H1 (cell line): ENCODE data around the gene ADAM23. TPM values are rescaled to one million over a fixed set of nuclear protein-coding genes. Genes with fewer than 3 reads are reported as not detected.

Experiments used
- CTCF ChIA-PET: fragments of 300-600 bp; sonication (Branson Sonifier 250); formaldehyde crosslinking; loops from one replicate; lab custom pipeline; 2021; ENCODE audit not compliant: partially characterized antibody; lab: Charles Lee
- POLR2A ChIA-PET: fragments of 300-600 bp; sonication (Branson Sonifier 250); formaldehyde crosslinking; loops from one replicate; lab custom pipeline; 2021; ENCODE audit warnings: inconsistent platforms; ENCODE audit not compliant: partially characterized antibody; lab: Charles Lee
- DNase-seq, 2 experiments: peaks; one replicate each; pipeline versions ENCODE4 v3.0.0 to v3.0.0-alpha.2; 2010 to 2022; ENCODE audit warnings: low spot score in 2 of 2, low read depth in 1 of 2, mixed read lengths in 1 of 2
- FAIRE-seq: peaks from 2 replicates; lab custom pipeline; 2011; peaks lifted over from hg19 to GRCh38; lab: Jason Lieb, UNC
- H2AFZ ChIP-seq: 2 replicates; pipeline ENCODE4 v1.8.1; 2012; ENCODE audit warnings: low read length, inconsistent platforms
- H2AK5ac ChIP-seq: 2 replicates; pipeline ENCODE4 v1.6.1; 2013; ENCODE audit warnings: low read depth, low read length
- H2BK120ac ChIP-seq: replicated peaks from 2 replicates; pipeline ENCODE3; 2013; ENCODE audit warnings: low read depth, low read length, inconsistent platforms
- H2BK12ac ChIP-seq: 2 replicates; pipeline ENCODE4 v1.6.1; 2013; ENCODE audit warnings: low read depth, low read length
- H2BK15ac ChIP-seq: 2 replicates; pipeline ENCODE4 v1.6.1; 2013; ENCODE audit warnings: low read length
- H2BK20ac ChIP-seq: 2 replicates; pipeline ENCODE4 v1.6.1; 2013; ENCODE audit warnings: low read length
- H2BK5ac ChIP-seq: 2 replicates; pipeline ENCODE4 v1.6.1; 2013; ENCODE audit warnings: low read depth, low read length
- H3K14ac ChIP-seq: 2 replicates; pipeline ENCODE4 v1.6.1; 2013; ENCODE audit warnings: inconsistent platforms; ENCODE audit not compliant: insufficient read length
- H3K18ac ChIP-seq: 2 replicates; pipeline ENCODE4 v1.6.1; 2013; ENCODE audit warnings: low read length; ENCODE audit errors: extremely low read depth
- H3K23ac ChIP-seq: 2 replicates; pipeline ENCODE4 v1.6.1; 2013; ENCODE audit warnings: inconsistent platforms; ENCODE audit not compliant: insufficient read length
- H3K23me2 ChIP-seq: 2 replicates; pipeline ENCODE4 v1.6.1; 2013; ENCODE audit warnings: low read depth, low read length
- H3K27ac ChIP-seq: 2 replicates; pipeline ENCODE4 v1.6.1; 2011; ENCODE audit warnings: low read depth, low read length, inconsistent platforms
- H3K27me3 ChIP-seq, 4 experiments: replicated peaks in 1 of 4; 1 replicate in 1 of 4; 2 replicates in 3 of 4; pipeline versions ENCODE4 v1.6.1 to v1.8.1; 2011 to 2013; ENCODE audit warnings: low read length in 3 of 4, mild to moderate bottlenecking in 3 of 4, inconsistent platforms in 2 of 4, mixed read lengths in 2 of 4, moderate library complexity in 1 of 4; ENCODE audit not compliant: control insufficient read depth in 3 of 4, insufficient read depth in 3 of 4; ENCODE audit errors: extremely low read depth in 1 of 4
- H3K36me3 ChIP-seq, 4 experiments: 2 replicates each; pipeline versions ENCODE4 v1.6.1 to v1.8.1; 2011 to 2013; ENCODE audit warnings: mild to moderate bottlenecking in 4 of 4, low read length in 3 of 4, moderate library complexity in 2 of 4, control low read depth in 1 of 4, inconsistent platforms in 1 of 4; ENCODE audit not compliant: insufficient read depth in 4 of 4, control insufficient read depth in 2 of 4
- H3K4ac ChIP-seq: replicated peaks from 2 replicates; pipeline ENCODE3; 2013; ENCODE audit warnings: low read length, low read depth, mixed read lengths, inconsistent platforms; ENCODE audit not compliant: insufficient read length
- H3K4me1 ChIP-seq, 4 experiments: replicated peaks in 1 of 4; 1 replicate in 1 of 4; 2 replicates in 3 of 4; pipeline versions ENCODE4 v1.6.1 to v1.8.1; 2011 to 2013; ENCODE audit warnings: low read length in 3 of 4, inconsistent platforms in 2 of 4, mixed read lengths in 1 of 4; ENCODE audit not compliant: insufficient read depth in 4 of 4, control insufficient read depth in 3 of 4
- H3K4me2 ChIP-seq, 2 experiments: 2 replicates each; pipeline versions ENCODE4 v1.6.1 to v1.8.1; 2011 to 2013; ENCODE audit warnings: low read depth in 2 of 2, low read length in 2 of 2, control low read depth in 1 of 2, inconsistent platforms in 1 of 2, mild to moderate bottlenecking in 1 of 2; ENCODE audit not compliant: insufficient read depth in 1 of 2
- H3K4me3 ChIP-seq, 4 experiments: fragments of 200-600, 300-600 bp in 1 of 4; sonication (generic), shearing (Covaris generic), sonication (Bioruptor Twin) in 1 of 4; 2 replicates each; pipeline versions ENCODE4 v1.5.1 to v1.8.1; 2011 to 2016; ENCODE audit warnings: low read length in 4 of 4, low read depth in 3 of 4, control low read depth in 2 of 4, inconsistent platforms in 2 of 4, mild to moderate bottlenecking in 2 of 4, mixed read lengths in 1 of 4, moderate library complexity in 1 of 4; ENCODE audit not compliant: insufficient read depth in 2 of 4; ENCODE audit errors: extremely low read depth in 1 of 4
- H3K56ac ChIP-seq: replicated peaks from 2 replicates; pipeline ENCODE3; 2013; ENCODE audit warnings: low read depth, mild to moderate bottlenecking, mixed read lengths, low read length, inconsistent platforms; ENCODE audit not compliant: insufficient read length
- H3K79me1 ChIP-seq: 2 replicates; pipeline ENCODE4 v1.6.1; 2013; ENCODE audit warnings: low read depth, low read length, control low read depth
- H3K79me2 ChIP-seq, 2 experiments: 2 replicates each; pipeline versions ENCODE4 v1.6.1 to v1.8.1; 2012 to 2013; ENCODE audit warnings: low read length in 2 of 2, mild to moderate bottlenecking in 2 of 2, inconsistent platforms in 1 of 2; ENCODE audit not compliant: insufficient read depth in 2 of 2, control insufficient read depth in 1 of 2
- H3K9ac ChIP-seq, 4 experiments: replicated peaks in 1 of 4; 1 replicate in 1 of 4; 2 replicates in 3 of 4; pipeline versions ENCODE4 v1.6.1 to v1.8.1; 2011 to 2013; ENCODE audit warnings: low read depth in 3 of 4, low read length in 3 of 4, control low read depth in 2 of 4, mild to moderate bottlenecking in 2 of 4, moderate library complexity in 2 of 4, inconsistent platforms in 1 of 4; ENCODE audit errors: extremely low read depth in 1 of 4
- H3K9me3 ChIP-seq, 2 experiments: 2 replicates each; pipeline versions ENCODE4 v1.6.1 to v1.8.1; 2012 to 2013; ENCODE audit warnings: mild to moderate bottlenecking in 2 of 2, moderate library complexity in 2 of 2, control low read depth in 1 of 2, inconsistent platforms in 1 of 2, low read depth in 1 of 2, low read length in 1 of 2, mixed read lengths in 1 of 2; ENCODE audit not compliant: insufficient read depth in 2 of 2
- H4K20me1 ChIP-seq, 2 experiments: replicated peaks in 1 of 2; 2 replicates each; pipeline versions ENCODE3 to v1.8.1; 2011 to 2013; ENCODE audit warnings: inconsistent platforms in 2 of 2, low read length in 2 of 2, mild to moderate bottlenecking in 1 of 2; ENCODE audit not compliant: insufficient read depth in 2 of 2, control insufficient read depth in 1 of 2
- H4K5ac ChIP-seq: 2 replicates; pipeline ENCODE4 v1.6.1; 2013; ENCODE audit warnings: low read length, low read depth, mixed read lengths, inconsistent platforms; ENCODE audit not compliant: insufficient read length
- H4K8ac ChIP-seq: 2 replicates; pipeline ENCODE4 v1.8.0; 2013; ENCODE audit warnings: mild to moderate bottlenecking, moderate library complexity, low read length, inconsistent platforms; ENCODE audit not compliant: insufficient read depth; ENCODE audit errors: extremely low read depth
- H4K91ac ChIP-seq: replicated peaks from 2 replicates; pipeline ENCODE3; 2013; ENCODE audit warnings: low read length, mixed read lengths, inconsistent platforms; ENCODE audit not compliant: insufficient read length
- BRCA1 ChIP-seq: IDR thresholded peaks from 2 replicates; pipeline ENCODE4 v1.6.1; 2012; ENCODE audit warnings: low read depth, low read length, improper control_type of control experiment
- CHD1 ChIP-seq: IDR thresholded peaks from 2 replicates; pipeline ENCODE4 v1.6.1; 2012; ENCODE audit warnings: low read depth, low read length, improper control_type of control experiment
- GTF2F1 ChIP-seq: IDR thresholded peaks from 2 replicates; pipeline ENCODE4 v1.6.1; 2012; ENCODE audit warnings: low read depth, low read length, improper control_type of control experiment, borderline replicate concordance
- POLR2A ChIP-seq, 2 experiments: IDR thresholded peaks; 1 replicate in 1 of 2; 2 replicates in 1 of 2; pipeline ENCODE4 v1.6.1; 2011; ENCODE audit warnings: low read depth in 2 of 2, low read length in 2 of 2, mild to moderate bottlenecking in 2 of 2; ENCODE audit errors: control extremely low read depth in 1 of 2
- RBBP5 ChIP-seq: IDR thresholded peaks from 2 replicates; pipeline ENCODE4 v1.7.1; 2012; ENCODE audit warnings: low read depth, mild to moderate bottlenecking, inconsistent platforms, low read length, moderate library complexity, borderline replicate concordance
- SIN3A ChIP-seq, 2 experiments: IDR thresholded peaks in 1 of 2; conservative IDR thresholded peaks in 1 of 2; 2 replicates each; pipeline ENCODE4 v1.6.1; 2011 to 2012; ENCODE audit warnings: low read length in 2 of 2, improper control_type of control experiment in 1 of 2, low read depth in 1 of 2, mild to moderate bottlenecking in 1 of 2
- TBP ChIP-seq: IDR thresholded peaks from 2 replicates; pipeline ENCODE4 v1.6.1; 2011; ENCODE audit warnings: low read depth, low read length, improper control_type of control experiment
- WGBS, 2 experiments: shearing (Covaris generic) in 1 of 2; methylation state at CpG; one replicate each; pipeline versions ENCODE4 v1.1.6 to v1.1.7; 2013 to 2015; ENCODE audit warnings: low lambda C conversion rate in 2 of 2, mixed read lengths in 2 of 2, inconsistent platforms in 1 of 2, low coverage in 1 of 2, missing lambda C conversion rate in 1 of 2; ENCODE audit not compliant: insufficient replicate concordance in 2 of 2, insufficient coverage in 1 of 2, insufficient read length in 1 of 2; ENCODE audit errors: extremely low coverage in 1 of 2, missing lambda C conversion rate in 1 of 2; 5-methylcytosine and 5-hydroxymethylcytosine counted together
- polyA plus RNA-seq, 7 experiments: library from polyadenylated mRNA; depleted of rRNA in 3 of 7; stranded (reverse) in 5 of 7; unstranded in 2 of 7; fragments of >200 nt in 5 of 7; fragments of 200-250 nt in 2 of 7; gene quantifications; 1 replicate in 5 of 7; 2 replicates in 1 of 7; 4 replicates in 1 of 7; pipeline versions ENCODE4 v1.2.1 to v1.2.3, GENCODE V29; 2011 to 2013; ENCODE audit warnings: missing spikeins in 2 of 7, mixed read lengths in 2 of 7
- total RNA-seq: library from RNA; stranded (reverse); fragmentation: NEBNext Ultra II Directional; extraction: Animal tissue kit (Norgen Biotek cat#: 25700); gene quantifications from 2 replicates; pipeline ENCODE4 v1.2.1, GENCODE V29; 2021

Gene ADAM23
- total and polyA plus RNA-seq, 2 of the 8 experiments (the other 6 are each of a cell fraction or from before 2014, with no cell fraction given) = 9.9 to 20.8 TPM

GRCh38 chr2:206472094-206472493, 28.8 kb downstream of the ADAM23 start:
- no peaks in the 10 kb centered on the region for H3K4me1 ChIP-seq
- H2BK20ac ChIP-seq = no peak overlapping the region
- H3K79me2 ChIP-seq = no peaks in the 10 kb centered on the region
- H3K27ac ChIP-seq = no peak overlapping the region
- no peaks in the 10 kb centered on the region; the same call in 1 of the 2 replicates for H3K79me1 ChIP-seq
- no peaks in the 10 kb centered on the region for H4K20me1 ChIP-seq
- DNase-seq (no peak), FAIRE-seq (no peak)
- H4K5ac ChIP-seq = no peak overlapping the region
- peaks cover 0 to 4% (median 0%) of the 10 kb centered on the region in 4 experiments; a peak in 1 of 8 replicates for H3K36me3 ChIP-seq
- ChIA-PET CTCF (interaction anchor here (0.6 to 1.0 kb wide), 4 partner anchors 8 to 29 kb away, joined by 3 to 5 read pairs (median 4); no protein-coding TSS in a partner anchor), POLR2A (interaction anchor here (1.8 kb wide), 1 partner anchor 10 kb away, joined by 3 read pairs; no protein-coding TSS in a partner anchor)
- no peak overlapping the region for H3K9ac ChIP-seq
- H3K23ac ChIP-seq = no peak overlapping the region
- H4K91ac ChIP-seq = no peak overlapping the region
- no peak overlapping the region for H3K18ac ChIP-seq
- no peak overlapping the region for H2BK15ac ChIP-seq
- no peak overlapping the region for H3K4me3 ChIP-seq
- H2AFZ ChIP-seq = no peak overlapping the region
- H3K4me2 ChIP-seq = no peak overlapping the region
- H2BK120ac ChIP-seq = no peak overlapping the region
- no peak overlapping the region for H4K8ac ChIP-seq
- H3K27me3 ChIP-seq = no peaks in the 10 kb centered on the region
- H3K4ac ChIP-seq = no peak overlapping the region
- no peak overlapping the region for H2BK5ac ChIP-seq
- no peak overlapping the region for H2AK5ac ChIP-seq
- H3K14ac ChIP-seq = no peak overlapping the region
- no peak overlapping the region for H2BK12ac ChIP-seq
- no peaks in the 10 kb centered on the region for H3K23me2 ChIP-seq
- TF ChIP-seq BRCA1 = no peak
- no peak for TF ChIP-seq TBP
- no peak for TF ChIP-seq GTF2F1
- TF ChIP-seq SIN3A (conservative IDR thresholded peaks at IDR 0.05 in 1 of 2, IDR thresholded peaks at IDR 0.05 in 1 of 2; ENCODE audit: low read depth in 1 of 2, low read length in 2 of 2) = no peak
- no peak for TF ChIP-seq CHD1
- no peak for TF ChIP-seq RBBP5
- no peak for TF ChIP-seq POLR2A (IDR thresholded peaks at IDR 0.05; ENCODE audit: control extremely low read depth in 1 of 2, low read depth in 2 of 2, low read length in 2 of 2)
- WGBS, 2 experiments = 89% methylated on average over 5 of the region's 5 CpGs; no CpG with 5 or more reads in 1 of the 2 experiments
- no peak overlapping the region for H3K56ac ChIP-seq
- peaks cover 5 to 7% of the 10 kb centered on the region in 2 experiments for H3K9me3 ChIP-seq
